Heart left ventricle (tissue), 16 donors: ENCODE data around the gene HSPB7. TPM values are rescaled to one million over a fixed set of nuclear protein-coding genes. Genes with fewer than 3 reads are reported as not detected.
"Not testable (repeated sequence)": the region's sequence is repeated elsewhere in the genome, so short reads cannot be mapped to it uniquely, and the experiment has no call there.

Experiments
- ATAC-seq, 4 donors: fragments of 200-7000 bp; cut with Tn5 transposase; one replicate each; pipeline ENCODE4 v1.9.1; 2020 to 2022; ENCODE audit warnings: moderate library complexity in 4 of 4, mild to moderate bottlenecking in 3 of 4, moderate number of reproducible peaks in 1 of 4
- DNase-seq, 5 donors: peaks; one replicate each; pipeline ENCODE4 v3.0.0-alpha.2; 2020
- H3K27ac ChIP-seq, 12 donors: fragments of 200-600 bp; sonication (generic) in 4 of 12; one replicate each; pipeline versions ENCODE4 v1.5.0 to v1.8.0; 2016 to 2022; ENCODE audit warnings: mild to moderate bottlenecking in 2 of 12
- H3K27me3 ChIP-seq, 9 donors: fragments of 200-600 bp; sonication (generic) in 2 of 9; one replicate each; pipeline versions ENCODE4 v1.5.1 to v1.8.0; 2016 to 2022; ENCODE audit warnings: mild to moderate bottlenecking in 3 of 9
- H3K36me3 ChIP-seq, 9 donors: fragments of 200-600 bp; sonication (generic) in 2 of 9; one replicate each; pipeline versions ENCODE4 v1.5.0 to v1.8.0; 2018 to 2022; ENCODE audit warnings: mild to moderate bottlenecking in 2 of 9
- H3K4me1 ChIP-seq, 12 donors: fragments of 200-600 bp; sonication (generic) in 4 of 12; one replicate each; pipeline versions ENCODE4 v1.5.0 to v1.8.0; 2016 to 2022; ENCODE audit warnings: mild to moderate bottlenecking in 3 of 12
- H3K4me3 ChIP-seq, 12 donors: fragments of 200-600 bp; sonication (generic) in 4 of 12; one replicate each; pipeline versions ENCODE4 v1.5.0 to v1.8.0; 2017 to 2022; ENCODE audit warnings: mild to moderate bottlenecking in 9 of 12, moderate library complexity in 4 of 12
- H3K9me3 ChIP-seq, 12 donors: fragments of 200-600 bp; sonication (generic) in 4 of 12; one replicate each; pipeline versions ENCODE4 v1.5.0 to v1.8.0; 2016 to 2022; ENCODE audit warnings: mild to moderate bottlenecking in 1 of 12
- CTCF ChIP-seq, 12 donors: fragments of 200-600 bp; sonication (generic) in 4 of 12; IDR thresholded peaks; one replicate each; pipeline versions ENCODE4 v1.5.0 to v1.8.0; 2018 to 2022; ENCODE audit warnings: antibody characterized with exemption in 12 of 12, mild to moderate bottlenecking in 5 of 12
- POLR2A ChIP-seq, 2 donors: fragments of 450-650 bp; IDR thresholded peaks; one replicate each; pipeline ENCODE4 v1.6.1; 2017; ENCODE audit warnings: antibody characterized with exemption in 2 of 2, mild to moderate bottlenecking in 2 of 2, moderate library complexity in 2 of 2
- WGBS, 4 donors: extraction: QIAGEN DNeasy Blood & Tissue Kit in 2 of 4; methylation state at CpG; one replicate each; pipeline versions ENCODE4 v1.1.5 to v1.1.7; 2013 to 2018; 5-methylcytosine and 5-hydroxymethylcytosine counted together
- intact Hi-C, 10 donors: fragments of 100-400 bp; cut with DNase I; formaldehyde crosslinking; loops; one replicate each; pipeline versions ENCODE4 v1.11.1 to v1.14.2; 2022
- polyA plus RNA-seq, 2 donors: library from polyadenylated mRNA; stranded (reverse); fragments of 200-250 nt; gene quantifications; one replicate each; pipeline ENCODE4 v1.2.3, GENCODE V29; 2013
- total RNA-seq, 9 donors: library from RNA; depleted of rRNA in 2 of 9; stranded (reverse); fragments of >200 nt in 2 of 9; fragmentation: NEBNext Ultra II Directional in 3 of 9; extraction: Animal tissue kit (Norgen Biotek cat#: 25700) in 3 of 9; gene quantifications; one replicate each; pipeline versions ENCODE4 v1.1.0 to v1.2.4, GENCODE V29; 2016 to 2023
- donor health status: ischemic (EF 13 %, LVEDD 7.1; RV severe dilation, severe dysfunction).
- donor health status: healthy with polysubstance abuse.
- donor health status: DM: no; HTN: yes; CAD: no.
- donor health status: DM: no; HTN: no; CAD: no.
- donor health status: ischemic (EF 25% LVEDD 6.9; RV normal size, moderate dysfunction).
- donor health status: ischemic (EF 25% LVEDD 5.7; RV mildly dilated, moderate dysfunction).
- donor health status: healthy.
- donor health status: DM: yes; HTN: yes; CAD: no.
- donor health status: ischemic (EF 35%, LVEDD 5.7; RV mildly dilated, moderate dysfunction).
- donor health status: nonischemic (EF 11% LVEDD 7.7; RV severe dilation, severe dysfunction).
- donor health status: DM: yes; HTN: yes; CAD: no.
- donor health status: PGD.
- donor health status: ischemic (EF 29% LVEDD 5.4; RV normal size, mild dysfunction).
- donor health status: nonischemic (EF 23%, LVEDD 6.1; RV moderate dilation, normal function).

Gene HSPB7
- total and polyA plus RNA-seq, 11 donors, result 2,598 to 10,910 (median 4,961) TPM

- 80 to 92% (median 83%) methylated on average over 6 to 7 of the region's 7 CpGs for WGBS, 4 donors
- DNase-seq (no peak), ATAC-seq (no peak)
- H3K27me3 ChIP-seq, result no peaks in the 10 kb centered on the region
- no peak overlapping the region for H3K4me3 ChIP-seq
- H3K4me1 ChIP-seq, result peaks cover 0 to 6% (median 0%) of the 10 kb centered on the region in 12 donors
- H3K36me3 ChIP-seq, result no peaks in the 10 kb centered on the region
- intact Hi-C loops, result loop anchor here in 7 of 10 donors (1.0 to 10.0 kb wide), 11 partner anchors 46 to 268 kb away; partner anchors contain the start of gene UQCRHL (in 2 of the 7)
- H3K9me3 ChIP-seq, result no peaks in the 10 kb centered on the region
- TF ChIP-seq POLR2A (IDR thresholded peaks at IDR 0.05), result no peak
- TF ChIP-seq CTCF (IDR thresholded peaks at IDR 0.05), result no peak
- no peak overlapping the region for H3K27ac ChIP-seq
Observed at GRCh38 chr1:16054598-16055540, 37.0 kb upstream of the HSPB7 start.

- Histone ChIP-seq H3K36me3 (no peaks in the 10 kb centered on the region), H3K4me3 (no peak overlapping the region), H3K27me3 (peaks cover 0 to 3% (median 0%) of the 10 kb centered on the region in 9 donors), H3K9me3 (no peaks in the 10 kb centered on the region), H3K4me1 (peaks cover 0 to 9% (median 2%) of the 10 kb centered on the region in 12 donors), H3K27ac (no peak overlapping the region)
- TF ChIP-seq CTCF (IDR thresholded peaks at IDR 0.05), result no peak
- TF ChIP-seq POLR2A (IDR thresholded peaks at IDR 0.05), result no peak
- intact Hi-C loops, result loop anchor here in 5 of 10 donors (2.0 to 10.0 kb wide), 5 partner anchors 45 to 267 kb away; partner anchors contain the start of gene UQCRHL (in 2 of the 5)
- 63 to 81% (median 79%) methylated on average over 3 to 8 of the region's 8 CpGs for WGBS, 4 donors
- DNase-seq (no peak), ATAC-seq (no peak)
Observed at GRCh38 chr1:16053781-16054502, 36.1 kb upstream of the HSPB7 start.

GRCh38 chr1:16051949-16052348 is 34.1 kb upstream of the HSPB7 start:
- peaks cover 0 to 14% (median 5%) of the 10 kb centered on the region in 12 donors for H3K4me1 ChIP-seq
- 85 to 93% (median 86%) methylated on average over 5 to 12 of the region's 12 CpGs for WGBS, 4 donors
- H3K27me3 ChIP-seq, H3K27ac ChIP-seq, H3K4me3 ChIP-seq, ATAC-seq, DNase-seq, H3K9me3 ChIP-seq, H3K36me3 ChIP-seq: not testable (repeated sequence)
- intact Hi-C loops, result loop anchor here in 3 of 10 donors (5.0 to 10.0 kb wide), 4 partner anchors 245 to 265 kb away; partner anchors contain the start of gene UQCRHL (in 2 of the 3)

- no peak overlapping the region for H3K27ac ChIP-seq
- ATAC-seq, result no peak
- H3K4me3 ChIP-seq, result no peak overlapping the region
- peaks cover 0 to 6% (median 0%) of the 10 kb centered on the region in 9 donors for H3K27me3 ChIP-seq
- 82 to 96% (median 84%) methylated on average over 3 of the region's 3 CpGs for WGBS, 4 donors
- no peaks in the 10 kb centered on the region for H3K36me3 ChIP-seq
- DNase-seq, result no peak
- TF ChIP-seq POLR2A (IDR thresholded peaks at IDR 0.05) (no peak), CTCF (IDR thresholded peaks at IDR 0.05) (no peak)
- peaks cover 0 to 14% (median 5%) of the 10 kb centered on the region in 12 donors for H3K4me1 ChIP-seq
- no peaks in the 10 kb centered on the region for H3K9me3 ChIP-seq
- intact Hi-C loops, result loop anchor here in 3 of 10 donors (5.0 to 10.0 kb wide), 4 partner anchors 244 to 264 kb away; partner anchors contain the start of gene UQCRHL (in 2 of the 3)
Observed at GRCh38 chr1:16051039-16051438, 33.2 kb upstream of the HSPB7 start.
